SIG-M5 (cell line): ENCODE data around the gene KIAA1217.

Experiments
- DNase-seq: peaks from one replicate; lab custom pipeline; 2025; lab: John Stamatoyannopoulos, UW

KIAA1217 gene, protein sequence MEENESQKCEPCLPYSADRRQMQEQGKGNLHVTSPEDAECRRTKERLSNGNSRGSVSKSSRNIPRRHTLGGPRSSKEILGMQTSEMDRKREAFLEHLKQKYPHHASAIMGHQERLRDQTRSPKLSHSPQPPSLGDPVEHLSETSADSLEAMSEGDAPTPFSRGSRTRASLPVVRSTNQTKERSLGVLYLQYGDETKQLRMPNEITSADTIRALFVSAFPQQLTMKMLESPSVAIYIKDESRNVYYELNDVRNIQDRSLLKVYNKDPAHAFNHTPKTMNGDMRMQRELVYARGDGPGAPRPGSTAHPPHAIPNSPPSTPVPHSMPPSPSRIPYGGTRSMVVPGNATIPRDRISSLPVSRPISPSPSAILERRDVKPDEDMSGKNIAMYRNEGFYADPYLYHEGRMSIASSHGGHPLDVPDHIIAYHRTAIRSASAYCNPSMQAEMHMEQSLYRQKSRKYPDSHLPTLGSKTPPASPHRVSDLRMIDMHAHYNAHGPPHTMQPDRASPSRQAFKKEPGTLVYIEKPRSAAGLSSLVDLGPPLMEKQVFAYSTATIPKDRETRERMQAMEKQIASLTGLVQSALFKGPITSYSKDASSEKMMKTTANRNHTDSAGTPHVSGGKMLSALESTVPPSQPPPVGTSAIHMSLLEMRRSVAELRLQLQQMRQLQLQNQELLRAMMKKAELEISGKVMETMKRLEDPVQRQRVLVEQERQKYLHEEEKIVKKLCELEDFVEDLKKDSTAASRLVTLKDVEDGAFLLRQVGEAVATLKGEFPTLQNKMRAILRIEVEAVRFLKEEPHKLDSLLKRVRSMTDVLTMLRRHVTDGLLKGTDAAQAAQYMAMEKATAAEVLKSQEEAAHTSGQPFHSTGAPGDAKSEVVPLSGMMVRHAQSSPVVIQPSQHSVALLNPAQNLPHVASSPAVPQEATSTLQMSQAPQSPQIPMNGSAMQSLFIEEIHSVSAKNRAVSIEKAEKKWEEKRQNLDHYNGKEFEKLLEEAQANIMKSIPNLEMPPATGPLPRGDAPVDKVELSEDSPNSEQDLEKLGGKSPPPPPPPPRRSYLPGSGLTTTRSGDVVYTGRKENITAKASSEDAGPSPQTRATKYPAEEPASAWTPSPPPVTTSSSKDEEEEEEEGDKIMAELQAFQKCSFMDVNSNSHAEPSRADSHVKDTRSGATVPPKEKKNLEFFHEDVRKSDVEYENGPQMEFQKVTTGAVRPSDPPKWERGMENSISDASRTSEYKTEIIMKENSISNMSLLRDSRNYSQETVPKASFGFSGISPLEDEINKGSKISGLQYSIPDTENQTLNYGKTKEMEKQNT (N-terminal part only)

DNA sequence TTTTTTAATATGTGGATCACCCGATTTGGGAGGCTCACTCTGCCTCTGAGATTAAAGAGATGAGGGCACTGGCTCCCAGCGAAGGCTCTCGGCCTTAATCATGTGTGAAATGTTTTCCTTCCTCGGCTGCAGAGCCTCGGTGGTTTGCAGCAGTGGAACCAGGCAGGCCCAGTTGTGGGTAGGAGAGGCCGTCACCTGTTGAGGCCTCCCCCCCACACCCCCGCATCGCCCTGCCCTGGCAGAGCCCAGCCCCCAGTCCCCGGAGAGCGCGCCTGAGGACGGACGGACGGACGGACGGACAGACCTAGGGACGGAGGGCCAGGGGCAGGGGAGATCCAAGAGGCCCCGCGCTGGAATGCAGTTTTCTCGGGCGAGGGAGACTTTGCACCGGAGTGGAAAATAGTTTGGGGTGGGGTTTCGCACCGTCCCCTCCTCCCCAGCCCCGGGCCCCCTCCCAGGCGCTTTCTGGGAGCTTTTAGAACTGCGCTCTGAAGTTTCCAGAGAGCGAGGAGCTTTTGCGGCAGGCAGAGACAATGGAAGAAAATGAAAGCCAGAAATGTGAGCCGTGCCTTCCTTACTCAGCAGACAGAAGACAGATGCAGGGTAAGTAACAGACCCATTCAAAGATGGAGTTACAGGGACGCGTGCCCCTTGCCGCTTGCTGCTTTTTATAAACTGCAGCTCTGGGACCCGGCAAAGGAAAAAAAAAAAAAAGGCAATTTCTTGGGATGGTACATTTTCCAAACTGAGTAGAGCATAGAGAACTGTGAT, at the start of gene KIAA1217:
Gene KIAA1217 (plus strand): TSS at position 478 of the 771 bp plus-strand sequence. CDS start 56 bp downstream, at position 534.
- no peak for DNase-seq

DNA sequence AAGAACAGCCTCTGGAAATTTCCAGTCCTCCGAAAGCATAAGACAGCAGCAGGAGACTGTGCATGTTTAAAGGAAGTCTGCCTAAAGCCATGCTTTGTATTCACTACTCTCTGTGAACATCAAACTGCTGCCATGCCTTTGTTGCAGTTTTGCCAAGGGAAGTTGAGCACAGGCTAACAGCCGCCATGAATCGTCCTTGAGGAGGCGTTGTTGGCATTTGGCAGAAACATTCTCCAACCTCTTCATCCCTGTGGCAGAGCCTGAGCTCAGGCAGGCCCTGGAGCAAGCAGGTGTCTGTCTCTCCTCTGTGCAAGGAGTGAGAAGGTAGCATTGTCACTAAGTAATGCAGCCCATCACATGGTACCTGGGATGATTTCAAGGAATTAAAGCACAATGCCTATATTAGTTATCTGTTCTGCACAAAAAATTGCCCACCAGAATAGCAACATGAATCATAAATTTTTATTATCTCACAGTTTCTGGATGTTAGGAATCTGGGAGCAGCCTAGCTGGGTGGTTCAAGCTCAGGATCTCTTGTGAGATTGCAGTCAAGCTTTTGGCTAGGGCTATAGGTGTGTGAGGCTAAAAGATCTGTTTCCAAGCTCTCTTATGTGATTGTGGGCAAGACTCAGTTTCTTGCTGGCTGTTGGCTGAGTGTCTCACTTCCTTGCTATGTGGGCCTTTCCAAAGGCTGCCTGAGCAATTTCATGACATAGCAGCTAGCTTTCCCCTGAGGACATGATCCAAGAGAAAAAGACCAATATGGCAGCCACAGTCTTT, 46.5 kb upstream of the KIAA1217 start:
- DNase-seq, result no peak

DNA sequence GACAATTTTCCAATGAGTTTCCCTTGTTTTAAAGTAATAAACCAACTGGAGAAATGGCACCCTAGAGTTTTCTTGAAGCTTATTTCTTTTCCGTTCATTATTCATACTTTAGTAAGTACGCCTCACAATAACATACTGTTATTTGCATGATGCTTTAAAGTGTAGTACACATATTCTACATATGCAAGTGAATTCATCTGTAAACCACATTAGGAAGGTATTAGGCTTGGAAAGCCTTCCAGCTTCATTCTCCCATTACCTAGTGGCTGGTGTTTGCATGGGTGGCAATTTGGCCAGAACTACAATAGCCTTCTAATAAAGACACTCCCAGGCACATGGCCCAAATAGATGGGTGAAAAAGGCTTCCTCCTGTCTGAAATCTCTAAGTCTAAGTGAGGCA, 45.5 kb upstream of the KIAA1217 start:
- DNase-seq, result no peak

DNA sequence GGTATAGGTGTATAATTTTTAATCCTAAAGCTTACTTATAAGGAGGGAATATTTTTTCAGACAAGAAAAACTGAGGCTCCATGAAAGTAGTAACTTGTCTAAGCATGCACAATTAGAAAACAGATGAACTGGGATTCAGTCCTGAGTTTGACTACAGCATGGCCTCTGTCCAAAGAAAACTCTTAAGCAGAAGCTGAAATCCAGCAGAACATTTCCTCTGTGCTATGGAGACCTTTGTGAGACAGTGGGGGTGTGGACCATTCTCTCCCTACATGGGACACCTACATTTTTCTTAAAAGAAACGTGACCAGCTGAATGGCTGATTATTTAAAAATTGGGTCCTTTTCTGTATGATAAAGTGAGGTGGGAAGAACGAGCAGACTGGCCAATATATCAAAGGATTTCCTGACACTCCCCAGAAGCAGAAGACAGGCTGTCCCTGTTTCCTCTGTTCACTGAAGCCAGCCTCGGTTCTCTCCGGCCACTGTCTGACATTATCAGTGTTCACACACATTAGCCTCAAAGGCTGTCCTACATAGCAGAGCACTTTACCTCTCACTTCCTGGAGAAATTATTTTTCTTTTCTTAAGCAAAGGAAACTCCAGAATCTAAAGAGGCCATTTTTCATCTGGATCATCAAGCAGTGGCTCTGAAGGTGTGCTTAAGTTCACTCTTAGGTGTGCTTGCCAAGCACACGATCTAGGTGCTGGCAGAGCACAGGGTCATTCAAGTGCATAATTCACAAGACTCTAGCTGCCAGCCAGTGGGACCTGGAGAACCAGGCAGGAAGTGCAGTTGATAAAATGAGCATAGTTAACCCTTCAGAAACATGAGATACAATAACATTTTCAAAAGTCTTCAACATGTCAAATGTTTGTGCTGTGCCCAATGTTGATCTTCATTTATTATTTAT, 40.4 kb upstream of the KIAA1217 start:
- no peak for DNase-seq

DNA sequence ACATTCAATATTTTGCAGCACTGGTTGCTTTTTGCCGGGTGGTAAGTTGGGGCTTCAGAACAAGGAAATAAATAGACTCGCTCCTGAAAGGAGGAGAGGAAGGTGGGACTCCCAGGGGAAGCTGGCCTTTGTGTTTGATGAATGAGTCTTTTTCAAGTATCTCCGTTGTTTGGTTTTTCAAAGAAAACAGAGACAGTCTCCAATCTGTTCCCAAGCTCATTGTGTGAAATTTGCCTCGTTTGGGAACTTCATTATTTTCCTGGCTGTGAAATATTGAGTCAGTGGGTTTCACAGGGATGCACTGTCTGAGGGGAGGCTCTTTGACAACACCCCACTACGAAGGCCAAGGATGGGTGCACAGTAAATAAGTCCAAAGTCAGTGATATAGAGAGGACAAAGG, 38.7 kb upstream of the KIAA1217 start:
- DNase-seq, result no peak

DNA sequence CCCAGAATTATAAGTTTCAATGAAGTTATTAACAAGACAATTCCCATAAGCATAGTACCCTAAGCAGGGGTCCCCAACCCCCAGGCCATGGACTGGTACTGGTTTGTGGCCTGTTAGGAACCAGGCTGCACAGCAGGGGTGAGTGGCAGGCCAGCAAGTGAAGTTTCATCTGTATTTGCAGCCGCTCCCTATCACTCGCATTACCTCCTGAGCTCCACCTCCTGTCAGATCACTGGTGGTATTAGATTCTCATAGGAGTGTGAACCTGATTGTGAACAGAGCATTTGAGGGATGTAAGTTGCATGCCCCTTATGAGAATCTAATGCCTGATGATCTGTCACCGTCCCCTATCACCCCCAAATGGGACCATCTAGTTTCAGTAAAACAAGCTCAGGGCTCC, 36.0 kb upstream of the KIAA1217 start:
- DNase-seq, result no peak

DNA sequence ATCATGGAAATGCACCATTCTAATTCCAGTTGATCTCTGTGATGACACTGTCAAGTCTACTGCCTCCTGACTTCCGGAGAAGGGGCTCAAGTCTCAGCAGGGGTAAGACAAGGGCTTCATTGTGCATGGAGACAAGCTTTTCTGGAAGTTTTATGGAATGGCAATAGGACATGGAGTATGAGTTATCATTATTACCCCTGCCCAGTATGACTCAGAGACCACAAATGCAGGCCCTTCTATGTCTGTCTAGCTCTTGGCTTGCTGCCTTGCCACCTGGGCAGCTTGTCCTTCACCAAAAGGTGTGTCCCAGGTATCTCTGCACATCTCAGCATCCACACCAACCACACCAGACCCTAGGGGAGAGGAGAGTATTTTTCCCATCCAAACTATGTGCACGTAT, 34.9 kb upstream of the KIAA1217 start:
- DNase-seq, result no peak

DNA sequence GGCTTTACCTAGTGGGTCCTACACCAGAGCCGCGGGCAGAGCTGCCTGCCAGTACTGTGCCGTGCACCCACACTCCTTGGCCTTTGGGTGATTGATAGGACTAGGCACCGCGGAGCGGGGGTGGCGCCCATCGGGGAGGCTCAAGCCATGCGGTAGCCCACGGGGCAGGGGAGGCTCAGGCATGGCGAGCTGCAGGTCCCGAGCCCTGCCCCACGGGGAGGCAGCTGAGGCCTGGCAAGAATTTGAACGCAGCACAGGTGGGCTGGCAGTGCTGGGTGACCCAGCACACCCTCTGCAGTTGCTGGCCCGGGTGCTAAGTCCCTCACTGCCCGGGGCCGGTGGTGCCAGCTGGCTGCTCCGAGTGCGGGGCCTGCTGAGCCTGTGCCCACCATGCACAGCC, 32.3 kb upstream of the KIAA1217 start:
- DNase-seq, result no peak

DNA sequence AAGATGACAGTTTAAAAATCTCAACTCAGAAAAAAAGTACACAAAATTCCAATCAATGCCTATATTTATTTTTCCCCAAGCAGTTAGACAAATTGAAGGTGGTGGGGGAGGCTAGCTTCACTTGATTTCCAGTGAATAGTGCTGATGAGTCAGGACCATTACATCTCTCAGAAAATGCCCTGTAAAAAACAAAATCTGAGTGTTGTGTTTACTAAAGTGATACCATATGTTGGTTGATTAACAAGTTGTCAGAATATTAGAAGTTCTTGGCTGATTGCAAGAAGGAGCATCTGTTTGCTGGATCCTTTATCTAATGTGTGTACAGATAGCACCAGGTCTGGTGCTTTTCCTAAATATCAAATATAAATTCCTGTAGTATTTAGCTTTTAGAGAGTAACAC, 31.3 kb upstream of the KIAA1217 start:
- no peak for DNase-seq

DNA sequence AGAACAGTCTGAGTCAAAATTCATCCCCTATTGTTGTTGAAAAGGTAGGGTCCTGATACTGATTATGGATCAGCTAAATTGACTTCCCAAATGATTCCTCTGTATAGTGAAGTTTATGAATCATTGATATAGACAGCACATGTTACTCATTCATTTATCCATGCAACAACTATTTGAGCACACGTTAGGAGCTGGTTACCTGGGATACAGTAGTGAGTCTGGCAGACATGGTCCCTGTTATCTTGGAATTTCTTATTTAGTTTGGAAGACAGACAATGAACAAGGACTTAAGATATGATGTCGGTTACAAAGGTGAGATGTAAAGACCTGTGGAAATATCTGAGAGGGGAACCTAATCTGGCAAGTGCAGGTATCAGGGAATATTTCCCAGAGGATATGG, 28.0 kb upstream of the KIAA1217 start:
- DNase-seq, result no peak

DNA sequence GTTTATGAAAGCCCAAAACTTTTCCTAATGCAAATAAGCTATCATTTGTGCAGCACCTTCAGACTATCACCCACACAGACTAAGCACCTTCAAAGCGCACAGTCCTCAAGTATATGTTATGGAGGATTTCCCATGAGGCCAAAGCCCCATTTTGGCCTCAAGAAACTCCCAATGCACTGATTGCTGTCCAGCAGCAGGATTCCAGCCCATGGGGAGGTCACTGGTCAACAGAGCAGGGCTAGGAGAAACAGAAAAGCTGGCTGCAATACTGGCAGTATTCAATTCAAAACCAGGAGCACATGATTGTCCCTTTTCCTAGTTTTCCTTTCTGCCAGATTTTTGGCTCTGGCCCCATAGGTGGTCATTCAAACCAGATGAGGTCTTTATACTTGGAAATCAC, 24.5 kb upstream of the KIAA1217 start:
- no peak for DNase-seq

DNA sequence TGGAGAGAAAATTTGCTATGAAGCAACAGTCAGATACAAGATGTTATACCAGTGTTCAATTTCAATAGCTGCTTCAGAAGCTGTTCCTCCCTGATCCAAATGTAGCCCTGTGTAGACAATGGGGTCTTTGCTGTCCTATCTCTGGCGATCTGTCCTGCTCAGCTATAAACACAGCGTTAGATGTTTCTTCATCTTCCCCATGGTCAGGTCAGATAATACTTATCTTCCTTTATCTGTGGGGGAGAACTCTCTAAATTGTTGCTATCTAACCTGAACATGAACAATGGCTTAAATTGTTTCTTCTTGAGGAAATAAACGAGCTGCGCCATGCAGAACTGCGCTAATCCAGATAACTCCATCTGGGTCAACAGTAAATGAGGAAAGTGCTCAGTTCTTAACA, 15.6 kb upstream of the KIAA1217 start:
- DNase-seq, result no peak

DNA sequence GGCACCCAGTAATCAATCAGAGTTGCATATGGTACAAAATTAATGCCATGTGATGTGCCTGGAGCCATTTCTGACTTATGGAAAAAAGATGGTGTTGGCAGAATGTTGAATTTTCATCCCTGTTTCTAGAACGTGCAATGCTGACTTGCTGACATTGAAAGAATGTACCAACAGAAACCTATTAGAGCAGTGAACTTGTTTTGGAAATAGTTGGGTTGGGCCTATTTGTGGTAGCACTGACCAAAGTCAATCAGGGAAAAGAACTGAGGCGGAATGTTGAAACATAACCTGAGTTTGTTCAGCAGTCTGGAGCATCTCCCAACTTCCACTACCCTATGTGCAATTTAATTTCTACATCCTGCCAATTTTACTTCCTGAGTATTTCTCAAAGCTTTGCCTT, 11.7 kb upstream of the KIAA1217 start:
- DNase-seq, result no peak

DNA sequence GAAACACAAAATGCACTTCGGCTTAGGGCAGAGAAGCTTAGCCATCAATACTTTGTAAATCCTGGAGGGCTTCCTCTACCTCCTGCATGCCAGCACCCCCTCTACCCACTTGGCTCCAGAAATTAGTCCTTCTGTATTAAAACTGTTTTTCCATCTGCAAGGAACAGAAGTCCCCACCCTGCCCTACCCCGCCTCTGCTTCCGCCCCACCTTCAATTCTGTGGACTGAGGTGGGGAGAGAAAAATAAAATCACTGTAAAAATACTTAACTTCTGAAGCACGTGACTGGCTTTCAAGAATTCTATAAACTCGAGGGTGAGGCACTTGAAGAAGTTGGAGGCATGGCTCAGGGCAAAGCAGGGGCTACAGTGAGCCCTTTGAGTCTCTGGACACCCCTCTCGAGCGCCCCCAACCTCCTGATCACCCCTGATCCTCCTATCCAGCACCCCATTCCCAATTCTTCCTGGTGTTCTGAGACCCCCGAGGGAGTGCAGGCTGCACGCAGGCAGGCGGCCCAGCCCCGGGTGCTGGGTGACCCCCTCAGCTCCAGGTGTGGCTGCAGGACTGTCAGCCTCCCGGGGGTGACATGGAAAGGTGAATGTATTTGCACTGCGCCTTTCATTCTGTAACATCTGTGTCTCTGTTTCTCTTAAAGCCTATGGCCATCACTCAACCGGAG, 7.3 kb upstream of the KIAA1217 start:
- DNase-seq, result no peak

DNA sequence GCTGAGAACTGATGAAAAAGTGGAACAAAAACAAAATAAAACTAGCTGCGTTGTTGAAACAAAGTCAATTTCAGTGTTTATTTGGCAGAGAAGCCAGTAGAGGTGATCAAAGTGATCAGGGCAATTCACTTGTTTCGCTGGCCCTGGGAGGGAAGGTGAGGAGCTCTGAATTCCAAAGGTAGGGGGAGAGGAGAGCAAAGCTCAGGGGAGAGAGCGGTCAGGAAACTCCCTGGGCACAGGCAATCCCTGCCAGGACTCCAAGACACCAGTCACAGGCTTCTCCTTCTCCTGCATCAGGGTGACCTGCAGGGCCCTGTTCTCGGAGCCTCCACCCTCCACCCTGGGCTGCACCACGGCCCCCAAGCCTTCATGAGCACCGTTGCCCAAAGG, 6.8 kb upstream of the KIAA1217 start:
- DNase-seq, result no peak

DNA sequence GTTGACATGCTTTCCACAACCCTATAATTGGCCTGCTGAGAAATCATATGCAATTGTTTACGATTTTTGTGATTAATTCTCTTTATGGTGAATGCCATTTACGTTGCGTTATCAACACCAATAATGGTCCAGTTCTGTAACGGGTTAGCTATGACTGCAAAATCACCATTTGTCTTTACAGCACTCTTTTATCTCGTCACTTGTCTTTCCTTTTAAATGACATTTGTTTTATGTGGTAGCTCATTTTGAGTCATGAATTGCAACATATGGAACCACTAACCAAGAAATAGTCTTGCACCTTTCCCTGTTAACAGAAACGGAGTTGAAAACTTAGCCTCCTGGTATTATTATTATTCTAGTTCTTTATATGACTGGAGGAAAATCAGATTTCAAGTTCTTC, 3.1 kb upstream of the KIAA1217 start:
- DNase-seq, result no peak

DNA sequence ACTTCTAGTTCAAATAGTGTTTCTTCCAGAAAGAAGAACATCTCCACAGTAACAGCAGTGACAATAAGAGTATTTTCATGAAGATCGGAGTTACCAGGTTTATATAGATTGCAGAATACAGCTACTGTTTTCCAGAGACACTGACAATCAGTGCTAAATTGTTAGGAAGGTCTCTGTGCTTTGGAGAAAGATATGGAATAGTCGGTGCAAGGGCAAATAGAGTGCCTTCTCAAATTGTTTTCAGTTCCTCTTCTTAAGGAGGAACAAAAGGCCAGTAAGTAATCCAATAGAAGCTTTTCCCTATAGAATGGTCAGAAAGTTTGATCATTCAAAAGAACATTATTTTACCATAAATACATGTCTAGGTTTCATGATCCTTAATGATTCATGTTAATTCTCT, 2.6 kb upstream of the KIAA1217 start:
- DNase-seq, result no peak

DNA sequence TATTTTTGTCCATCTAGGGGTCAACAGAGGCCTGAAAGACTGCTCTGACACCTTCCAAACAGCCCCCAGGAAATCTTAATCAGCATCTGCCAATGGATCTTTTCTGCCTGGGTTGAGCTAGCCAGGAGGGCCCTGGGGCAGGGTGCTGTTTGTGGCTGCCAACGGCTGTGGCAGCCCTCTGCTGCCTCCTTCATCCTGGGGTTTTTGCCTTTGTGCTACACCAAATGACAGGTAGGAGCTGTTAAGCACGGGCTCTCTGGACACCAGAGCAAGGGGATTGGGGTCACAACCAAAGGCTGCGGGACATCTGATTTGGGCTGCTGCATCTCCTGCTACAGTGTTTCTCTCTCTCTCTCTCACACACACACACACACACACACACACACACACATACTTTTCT, 2.0 kb upstream of the KIAA1217 start:
- DNase-seq, result no peak

DNA sequence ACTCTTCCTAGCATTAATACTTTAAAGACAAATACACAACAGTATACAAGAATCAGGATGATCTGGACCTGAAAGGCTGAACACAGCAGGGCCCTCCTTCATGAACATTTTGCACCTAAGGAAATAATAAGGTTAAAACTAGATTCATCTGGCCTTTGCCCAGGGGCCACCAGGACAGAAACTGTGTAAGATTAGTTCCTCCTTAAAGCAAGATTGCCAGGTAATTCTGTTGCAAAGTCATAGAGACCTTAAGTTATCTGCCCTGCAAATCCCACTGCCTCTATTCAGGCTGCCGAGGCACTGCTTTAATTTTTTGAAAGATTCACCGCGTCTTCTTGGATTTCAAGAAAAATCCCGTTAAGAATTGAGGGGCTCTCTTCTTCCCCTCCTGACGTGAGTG, 1.6 kb upstream of the KIAA1217 start:
- DNase-seq, result no peak
